ENCODE measurements around the gene PAM16. TPM values are rescaled to one million over a fixed set of nuclear protein-coding genes. Genes with fewer than 3 reads are reported as not detected.

The PAM16 gene
- total and polyA plus RNA-seq, 2 of the 8 experiments (the other 6 are each of a cell fraction or from before 2014, with no cell fraction given), result 78.3 to 198 TPM

DNA sequence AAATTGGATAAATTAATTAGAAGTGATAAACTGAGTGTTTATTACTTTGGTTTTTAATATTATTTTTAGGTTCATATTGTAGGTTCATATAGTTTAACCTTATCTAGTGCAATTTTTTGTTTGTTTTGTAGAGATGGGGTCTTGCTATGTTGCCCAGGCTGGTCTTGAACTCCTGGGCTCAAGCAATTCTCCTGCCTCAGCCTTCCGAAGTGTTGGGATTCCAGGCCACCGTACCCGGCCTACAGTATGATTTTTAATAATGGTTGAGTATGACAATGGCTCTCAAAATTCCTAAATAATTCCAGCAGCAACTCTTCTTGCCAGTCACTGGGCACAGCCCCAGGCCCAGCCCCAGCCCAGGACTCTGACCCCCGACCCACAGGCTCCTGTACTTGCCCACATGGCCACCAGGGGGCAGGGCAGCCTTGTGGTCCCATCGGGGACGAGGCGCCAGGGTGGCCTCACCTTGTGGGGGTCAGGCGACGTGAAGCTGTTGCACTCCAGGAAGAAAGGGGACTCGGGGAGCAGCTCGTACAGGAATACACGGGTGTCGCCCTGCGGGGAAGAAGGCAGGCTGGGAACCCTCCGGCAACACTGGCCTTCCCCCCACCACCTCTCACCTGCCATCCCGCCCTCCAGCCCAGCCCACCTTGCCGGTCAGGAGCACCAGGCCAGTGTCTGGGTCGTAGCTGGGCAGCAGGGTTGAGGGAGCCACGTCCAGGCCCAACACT is 7.9 kb upstream of the PAM16 start (continued):
- TF ChIP-seq JUND (IDR thresholded peaks at IDR 0.05; ENCODE audit: low read length), result 0 out of 2 replicates have a peak, but pooled peaks have one; percentile 21
- no peak for TF ChIP-seq USF2 (IDR thresholded peaks at IDR 0.05; ENCODE audit: low read length)
- TF ChIP-seq EP300 (IDR thresholded peaks at IDR 0.05; ENCODE audit: borderline replicate concordance in 1 of 2, low read depth in 2 of 2, low read length in 2 of 2), result no peak
- TF ChIP-seq CHD2 (IDR thresholded peaks at IDR 0.05; ENCODE audit: low read length), result no peak
- TF ChIP-seq NRF1 (IDR thresholded peaks at IDR 0.05; ENCODE audit: low read depth, low read length), result no peak
- TF ChIP-seq, protein P1, sequence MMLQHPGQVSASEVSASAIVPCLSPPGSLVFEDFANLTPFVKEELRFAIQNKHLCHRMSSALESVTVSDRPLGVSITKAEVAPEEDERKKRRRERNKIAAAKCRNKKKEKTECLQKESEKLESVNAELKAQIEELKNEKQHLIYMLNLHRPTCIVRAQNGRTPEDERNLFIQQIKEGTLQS (IDR thresholded peaks at IDR 0.05; ENCODE audit: insufficient read depth, low read depth, low read length), result no peak
- TF ChIP-seq, protein P2, sequence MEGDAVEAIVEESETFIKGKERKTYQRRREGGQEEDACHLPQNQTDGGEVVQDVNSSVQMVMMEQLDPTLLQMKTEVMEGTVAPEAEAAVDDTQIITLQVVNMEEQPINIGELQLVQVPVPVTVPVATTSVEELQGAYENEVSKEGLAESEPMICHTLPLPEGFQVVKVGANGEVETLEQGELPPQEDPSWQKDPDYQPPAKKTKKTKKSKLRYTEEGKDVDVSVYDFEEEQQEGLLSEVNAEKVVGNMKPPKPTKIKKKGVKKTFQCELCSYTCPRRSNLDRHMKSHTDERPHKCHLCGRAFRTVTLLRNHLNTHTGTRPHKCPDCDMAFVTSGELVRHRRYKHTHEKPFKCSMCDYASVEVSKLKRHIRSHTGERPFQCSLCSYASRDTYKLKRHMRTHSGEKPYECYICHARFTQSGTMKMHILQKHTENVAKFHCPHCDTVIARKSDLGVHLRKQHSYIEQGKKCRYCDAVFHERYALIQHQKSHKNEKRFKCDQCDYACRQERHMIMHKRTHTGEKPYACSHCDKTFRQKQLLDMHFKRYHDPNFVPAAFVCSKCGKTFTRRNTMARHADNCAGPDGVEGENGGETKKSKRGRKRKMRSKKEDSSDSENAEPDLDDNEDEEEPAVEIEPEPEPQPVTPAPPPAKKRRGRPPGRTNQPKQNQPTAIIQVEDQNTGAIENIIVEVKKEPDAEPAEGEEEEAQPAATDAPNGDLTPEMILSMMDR (IDR thresholded peaks at IDR 0.05; ENCODE audit: control extremely low read depth in 1 of 3, insufficient read depth in 1 of 3, low read depth in 1 of 3, low read length in 3 of 3), result peak; percentile 90 to 98 (median 94)
- no peak for TF ChIP-seq SRF (IDR thresholded peaks at IDR 0.05; ENCODE audit: low read depth, low read length)
- no peak for TF ChIP-seq SIX5 (IDR thresholded peaks at IDR 0.05; ENCODE audit: low read depth, low read length)
- no peak for TF ChIP-seq NANOG (IDR thresholded peaks at IDR 0.05; ENCODE audit: insufficient read depth, low read depth, low read length, poor library complexity, severe bottlenecking)
- TF ChIP-seq CBX5 (IDR thresholded peaks at IDR 0.05; ENCODE audit: low read depth, low read length), result no peak
